Activated naive CD4-positive, alpha-beta T cell treated with anti-CD3 and anti-CD28 coated beads, Interleukin-2, amount 10 ng/mL, durations not matched to agents 7 days and 5 days (primary cell): ENCODE measurements around the gene CCDC141.

Experiments used
- CTCF ChIA-PET: fragments of 350-600 bp; sonication (Branson Sonifier 250); formaldehyde crosslinking; loops from one replicate; lab custom pipeline; 2021; ENCODE audit warnings: antibody characterized with exemption; lab: Charles Lee
- DNase-seq: peaks from one replicate; pipeline ENCODE4 v3.0.0-alpha.2; 2020
- H3K27ac Mint-ChIP-seq: one replicate; pipeline ENCODE4 v1.8.0; 2021; ENCODE audit warnings: mild to moderate bottlenecking, moderate library complexity, mixed read lengths
- H3K27me3 Mint-ChIP-seq: one replicate; pipeline ENCODE4 v1.8.0; 2021; ENCODE audit warnings: mild to moderate bottlenecking, mixed read lengths
- H3K36me3 Mint-ChIP-seq: one replicate; pipeline ENCODE4 v1.8.0; 2021; ENCODE audit warnings: mixed read lengths
- H3K4me1 Mint-ChIP-seq: one replicate; pipeline ENCODE4 v1.8.0; 2021; ENCODE audit warnings: mixed read lengths
- H3K4me3 Mint-ChIP-seq: one replicate; pipeline ENCODE4 v1.8.0; 2021; ENCODE audit warnings: mild to moderate bottlenecking, moderate library complexity, mixed read lengths
- H3K9me3 Mint-ChIP-seq: one replicate; pipeline ENCODE4 v1.8.0; 2021; ENCODE audit warnings: mixed read lengths

Gene CCDC141

DNA sequence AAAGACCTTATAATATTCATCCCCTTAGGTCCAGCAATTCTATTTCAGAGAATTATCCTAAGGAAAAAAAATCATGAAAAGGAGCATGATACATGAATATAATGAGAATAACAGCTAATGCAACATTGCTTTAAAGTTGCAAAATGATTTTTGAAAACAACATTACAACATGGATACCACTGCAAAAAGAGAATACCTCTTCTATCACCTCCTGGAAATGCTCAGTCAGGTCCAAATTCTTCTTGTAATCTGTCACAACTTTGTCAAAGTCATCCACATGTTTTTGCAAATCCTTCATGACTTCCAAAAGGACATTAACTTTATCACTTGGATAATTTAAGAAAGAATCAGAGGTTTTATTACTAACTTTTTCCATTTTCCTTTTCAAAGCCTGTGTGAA, 194.8 kb downstream of the CCDC141 start:
- Mint-ChIP-seq H3K27me3 (peaks cover 4% of the 10 kb centered on the region), H3K27ac (no peak overlapping the region), H3K36me3 (no peaks in the 10 kb centered on the region), H3K4me3 (no peak overlapping the region), H3K4me1 (no peaks in the 10 kb centered on the region), H3K9me3 (no peaks in the 10 kb centered on the region)
- DNase-seq = no peak
- CTCF ChIA-PET = interaction anchor here (0.6 kb wide), 1 partner anchor 92 kb away, joined by 3 read pairs; no protein-coding TSS in a partner anchor

DNA sequence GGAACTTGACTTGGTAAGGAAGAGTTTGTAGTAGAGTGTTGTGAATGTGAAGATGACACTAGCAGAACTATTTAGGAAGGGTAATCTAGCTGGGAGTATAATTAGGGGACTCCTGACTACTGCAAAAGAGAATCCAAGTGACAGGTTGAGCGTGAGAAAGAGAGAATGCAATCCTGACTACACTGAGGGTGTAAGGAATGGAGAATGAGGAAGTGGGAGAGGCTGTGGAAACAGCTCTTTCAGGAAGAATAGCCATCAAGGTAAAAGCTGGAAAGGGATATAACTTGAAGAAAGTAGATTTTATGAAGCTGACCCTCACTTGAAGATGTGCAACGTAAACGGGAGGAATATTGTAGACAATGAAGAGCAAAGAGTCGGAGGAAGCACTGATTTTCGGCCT, 201.6 kb downstream of the CCDC141 start:
- H3K27me3 Mint-ChIP-seq = no peaks in the 10 kb centered on the region
- no peak overlapping the region for H3K4me3 Mint-ChIP-seq
- no peaks in the 10 kb centered on the region for H3K36me3 Mint-ChIP-seq
- H3K4me1 Mint-ChIP-seq = no peaks in the 10 kb centered on the region
- no peak for DNase-seq
- CTCF ChIA-PET = no interaction called here
- no peak overlapping the region for H3K27ac Mint-ChIP-seq
- no peaks in the 10 kb centered on the region for H3K9me3 Mint-ChIP-seq

- H3K36me3 Mint-ChIP-seq = no peaks in the 10 kb centered on the region
Observed at GRCh38 chr2:178846458-178846802, 203.5 kb downstream of the CCDC141 start.

DNA sequence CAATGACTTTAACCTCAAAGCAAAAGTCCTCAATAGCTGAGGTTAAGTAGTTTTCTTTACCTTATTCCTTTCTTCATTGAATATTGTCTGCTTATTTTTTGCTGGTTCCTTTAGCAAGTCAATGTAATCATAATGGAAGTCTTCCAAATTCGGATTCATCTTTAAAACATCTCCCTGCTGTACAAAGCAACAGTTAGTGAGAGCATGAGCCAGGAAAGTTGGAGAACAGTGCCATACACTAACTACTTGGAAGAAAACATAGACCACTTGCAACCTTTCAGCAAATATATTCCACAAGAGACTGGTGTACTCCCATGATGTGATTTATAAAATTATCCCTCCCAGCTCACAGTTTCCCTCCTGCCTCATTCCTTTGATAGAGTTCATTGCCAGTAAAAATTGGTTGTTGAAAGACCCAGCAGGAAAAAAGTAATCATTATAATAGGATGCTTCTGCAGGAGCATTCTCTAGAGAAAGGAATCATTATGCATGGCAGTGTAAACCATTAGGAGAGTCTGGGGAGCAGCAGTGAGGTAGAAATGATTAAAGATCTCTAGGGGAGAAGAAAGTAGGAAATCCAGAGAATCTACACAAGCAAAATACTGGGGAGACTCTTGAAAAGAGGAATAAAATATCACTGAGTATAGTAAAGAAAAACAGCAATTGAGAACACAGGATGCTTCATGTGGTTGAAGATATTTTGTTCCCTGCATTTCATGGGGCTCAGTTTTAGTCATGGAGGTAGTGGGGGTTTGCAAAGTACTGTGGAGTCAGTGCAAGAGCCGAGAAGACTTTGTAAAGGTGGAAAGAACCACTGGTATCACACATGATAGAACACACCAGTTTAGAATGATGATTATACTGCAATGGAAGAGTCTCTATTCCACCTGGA, 204.1 kb downstream of the CCDC141 start:
- H3K27me3 Mint-ChIP-seq = no peaks in the 10 kb centered on the region
- H3K36me3 Mint-ChIP-seq = no peaks in the 10 kb centered on the region
- no peak overlapping the region for H3K27ac Mint-ChIP-seq
- no peaks in the 10 kb centered on the region for H3K9me3 Mint-ChIP-seq
- no peak overlapping the region for H3K4me3 Mint-ChIP-seq
- CTCF ChIA-PET = interaction anchor here (2.2 kb wide), 1 partner anchor 51 kb away, joined by 10 read pairs; no protein-coding TSS in a partner anchor
- no peak for DNase-seq
- H3K4me1 Mint-ChIP-seq = no peaks in the 10 kb centered on the region

More at GRCh38 chr2:178846458-178846802, 203.5 kb downstream of the CCDC141 start:
- Mint-ChIP-seq H3K27ac (no peak overlapping the region), H3K9me3 (no peaks in the 10 kb centered on the region), H3K4me1 (no peaks in the 10 kb centered on the region), H3K4me3 (no peak overlapping the region), H3K27me3 (no peaks in the 10 kb centered on the region)
- CTCF ChIA-PET = no interaction called here
- DNase-seq = no peak

GRCh38 chr2:178844701-178845100, 205.2 kb downstream of the CCDC141 start:
- CTCF ChIA-PET = interaction anchor here (2.2 kb wide), 1 partner anchor 50 kb away, joined by 10 read pairs; no protein-coding TSS in a partner anchor
- no peak overlapping the region for H3K4me3 Mint-ChIP-seq
- no peaks in the 10 kb centered on the region for H3K27me3 Mint-ChIP-seq
- no peak overlapping the region for H3K27ac Mint-ChIP-seq
- H3K36me3 Mint-ChIP-seq = peaks cover 4% of the 10 kb centered on the region
- no peak for DNase-seq
- no peaks in the 10 kb centered on the region for H3K9me3 Mint-ChIP-seq
- H3K4me1 Mint-ChIP-seq = no peaks in the 10 kb centered on the region

GRCh38 chr2:178844269-178844668, 205.7 kb downstream of the CCDC141 start:
- CTCF ChIA-PET = interaction anchor here (2.2 kb wide), 1 partner anchor 49 kb away, joined by 10 read pairs; no protein-coding TSS in a partner anchor
- H3K36me3 Mint-ChIP-seq = peaks cover 5% of the 10 kb centered on the region
- H3K27me3 Mint-ChIP-seq = no peaks in the 10 kb centered on the region
- no peaks in the 10 kb centered on the region for H3K9me3 Mint-ChIP-seq
- no peaks in the 10 kb centered on the region for H3K4me1 Mint-ChIP-seq
- no peak overlapping the region for H3K4me3 Mint-ChIP-seq
- H3K27ac Mint-ChIP-seq = no peak overlapping the region
- no peak for DNase-seq

DNA sequence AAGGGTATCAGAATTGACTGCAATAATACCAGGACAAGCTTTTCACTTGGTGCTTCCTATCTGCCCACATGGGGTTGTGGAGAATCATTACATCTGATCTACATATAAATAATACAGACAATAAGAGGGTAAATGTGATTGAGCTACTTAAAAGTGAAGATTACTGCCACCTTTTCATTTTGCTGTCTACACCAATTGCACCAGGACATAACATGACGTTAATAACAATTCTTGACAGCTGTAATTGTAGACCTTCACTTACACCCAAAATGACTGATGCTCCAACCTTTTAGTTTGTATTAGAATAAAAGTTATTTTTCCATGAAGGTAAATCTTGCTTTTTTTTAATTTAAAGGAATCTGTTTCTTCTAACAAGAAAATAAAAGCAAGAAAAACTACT, 206.2 kb downstream of the CCDC141 start:
- no peak overlapping the region for H3K27ac Mint-ChIP-seq
- CTCF ChIA-PET = interaction anchor here (2.2 kb wide), 1 partner anchor 49 kb away, joined by 10 read pairs; no protein-coding TSS in a partner anchor
- H3K4me3 Mint-ChIP-seq = no peak overlapping the region
- no peaks in the 10 kb centered on the region for H3K9me3 Mint-ChIP-seq
- peaks cover 5% of the 10 kb centered on the region for H3K36me3 Mint-ChIP-seq
- no peak for DNase-seq
- no peaks in the 10 kb centered on the region for H3K27me3 Mint-ChIP-seq
- H3K4me1 Mint-ChIP-seq = no peaks in the 10 kb centered on the region

DNA sequence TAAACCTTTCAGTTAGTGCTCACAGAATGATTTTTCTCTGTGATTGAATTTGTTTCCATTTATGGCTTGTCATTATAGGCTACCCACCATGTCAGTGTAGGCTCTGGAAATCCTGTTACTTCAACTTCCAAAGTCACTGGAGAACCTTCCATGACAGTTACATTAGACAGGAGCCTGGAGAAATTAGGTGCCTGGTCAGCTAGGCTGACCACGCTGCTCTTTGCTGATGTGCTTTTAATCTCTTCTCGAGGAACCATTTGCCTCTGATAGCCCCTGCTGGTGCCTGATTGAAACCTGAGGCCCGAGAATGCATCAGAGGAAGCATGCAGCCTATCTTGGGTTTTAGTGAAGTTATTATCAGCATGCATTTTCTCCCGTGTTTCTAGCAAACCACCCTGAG, 213.1 kb downstream of the CCDC141 start:
- Mint-ChIP-seq H3K9me3 (no peaks in the 10 kb centered on the region), H3K4me1 (no peaks in the 10 kb centered on the region), H3K27me3 (no peaks in the 10 kb centered on the region), H3K4me3 (no peak overlapping the region), H3K36me3 (peaks cover 5% of the 10 kb centered on the region), H3K27ac (no peak overlapping the region)
- CTCF ChIA-PET = no interaction called here
- no peak for DNase-seq

- Mint-ChIP-seq H3K9me3 (no peaks in the 10 kb centered on the region), H3K4me3 (no peak overlapping the region), H3K36me3 (no peaks in the 10 kb centered on the region), H3K27ac (no peak overlapping the region), H3K27me3 (no peaks in the 10 kb centered on the region), H3K4me1 (peaks cover 11% of the 10 kb centered on the region)
- DNase-seq = no peak
- CTCF ChIA-PET = no interaction called here
Observed at GRCh38 chr2:178834086-178834485, 215.9 kb downstream of the CCDC141 start.

- Mint-ChIP-seq H3K36me3 (no peaks in the 10 kb centered on the region), H3K27me3 (no peaks in the 10 kb centered on the region), H3K9me3 (no peaks in the 10 kb centered on the region), H3K4me1 (peaks cover 17% of the 10 kb centered on the region), H3K27ac (no peak overlapping the region), H3K4me3 (no peak overlapping the region)
- CTCF ChIA-PET = interaction anchor here (1.0 kb wide), 1 partner anchor 21 kb away, joined by 4 read pairs; no protein-coding TSS in a partner anchor
- no peak for DNase-seq
Observed at GRCh38 chr2:178833382-178833781, 216.6 kb downstream of the CCDC141 start.

DNA sequence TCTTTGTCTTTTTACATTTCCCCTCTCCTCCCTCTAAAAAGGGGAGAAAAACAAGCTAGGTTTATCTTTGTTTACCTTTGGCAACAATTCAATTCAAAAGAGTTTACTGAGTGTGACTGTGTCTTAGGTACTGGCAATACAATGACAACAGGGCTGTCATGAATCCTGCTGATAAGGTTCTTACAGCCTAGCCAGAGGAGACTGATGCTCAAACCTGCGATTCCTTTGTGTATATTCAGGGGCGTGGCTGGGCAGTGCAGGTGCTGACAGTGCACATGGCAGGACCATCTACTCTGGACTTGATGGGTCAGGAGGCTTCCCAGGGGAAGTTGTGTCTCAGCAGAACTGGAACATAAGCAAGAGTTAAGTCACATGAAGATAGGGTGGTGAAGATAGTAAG, 219.5 kb downstream of the CCDC141 start:
- peaks cover 17% of the 10 kb centered on the region for H3K4me1 Mint-ChIP-seq
- CTCF ChIA-PET = no interaction called here
- no peak overlapping the region for H3K4me3 Mint-ChIP-seq
- no peaks in the 10 kb centered on the region for H3K27me3 Mint-ChIP-seq
- no peaks in the 10 kb centered on the region for H3K36me3 Mint-ChIP-seq
- no peak overlapping the region for H3K27ac Mint-ChIP-seq
- no peak for DNase-seq
- H3K9me3 Mint-ChIP-seq = no peaks in the 10 kb centered on the region

DNA sequence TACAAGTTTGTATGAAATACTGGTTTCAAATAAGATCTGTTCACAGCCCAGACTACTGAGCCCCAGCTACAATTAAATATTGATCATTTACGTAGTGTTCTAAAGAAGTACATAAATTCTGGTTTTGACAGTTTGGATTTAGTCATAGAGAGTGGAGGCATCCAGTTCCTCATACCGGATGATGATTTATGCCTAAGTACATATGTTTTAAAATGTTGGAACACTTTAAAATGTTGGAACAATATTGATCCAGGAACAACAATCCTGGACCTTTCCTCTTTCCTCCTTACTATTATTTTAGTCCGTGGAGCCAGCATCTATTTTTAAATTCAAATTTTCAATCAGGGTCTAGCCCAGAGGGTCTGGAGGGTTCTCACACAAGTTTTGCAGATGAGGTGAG, 220.0 kb downstream of the CCDC141 start:
- no peak for DNase-seq
- CTCF ChIA-PET = no interaction called here
- no peak overlapping the region for H3K4me3 Mint-ChIP-seq
- H3K27ac Mint-ChIP-seq = no peak overlapping the region
- no peaks in the 10 kb centered on the region for H3K36me3 Mint-ChIP-seq
- no peaks in the 10 kb centered on the region for H3K27me3 Mint-ChIP-seq
- no peaks in the 10 kb centered on the region for H3K9me3 Mint-ChIP-seq
- peaks cover 17% of the 10 kb centered on the region for H3K4me1 Mint-ChIP-seq

DNA sequence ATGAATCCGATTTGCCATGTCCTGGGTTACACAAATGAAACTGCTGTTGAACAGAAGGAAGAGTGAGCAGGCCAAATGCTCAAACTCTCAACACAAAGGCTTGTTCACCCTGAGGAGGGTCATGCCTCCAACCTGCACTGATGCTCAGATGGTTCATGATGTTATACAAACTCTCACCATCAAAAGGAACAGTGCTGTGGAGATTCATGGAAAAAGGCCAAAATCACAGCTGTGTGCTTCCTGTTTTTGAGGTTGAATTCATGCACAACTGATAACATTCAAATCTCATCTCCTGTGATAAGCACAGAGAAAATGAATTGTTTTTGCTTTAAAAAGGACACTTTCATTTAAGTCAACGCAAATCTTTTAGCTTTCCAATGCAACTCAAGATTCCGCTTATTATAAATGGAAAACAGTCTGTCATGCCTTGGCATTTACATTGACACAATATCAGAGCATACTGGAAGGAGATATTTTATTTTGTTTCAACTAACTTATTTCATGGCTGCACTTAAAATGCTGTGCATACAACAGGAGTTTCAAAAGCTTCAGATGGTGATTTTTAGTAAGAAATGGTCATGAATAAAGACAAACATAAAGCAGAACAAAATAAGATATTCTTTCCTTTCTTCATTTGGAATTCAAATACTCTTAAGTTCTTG, 220.5 kb downstream of the CCDC141 start:
- Mint-ChIP-seq H3K9me3 (no peaks in the 10 kb centered on the region), H3K27ac (peak overlapping the region; percentile 25), H3K27me3 (no peaks in the 10 kb centered on the region), H3K4me3 (no peak overlapping the region), H3K4me1 (peaks cover 17% of the 10 kb centered on the region), H3K36me3 (no peaks in the 10 kb centered on the region)
- CTCF ChIA-PET = no interaction called here
- DNase-seq = no peak

- Mint-ChIP-seq H3K27ac (no peak overlapping the region), H3K36me3 (no peaks in the 10 kb centered on the region), H3K27me3 (no peaks in the 10 kb centered on the region), H3K9me3 (no peaks in the 10 kb centered on the region), H3K4me3 (no peak overlapping the region), H3K4me1 (peaks cover 17% of the 10 kb centered on the region)
- CTCF ChIA-PET = no interaction called here
- no peak for DNase-seq
Observed at GRCh38 chr2:178828486-178828881, 221.5 kb downstream of the CCDC141 start.
